HCT116 (cell line): ENCODE results near the gene RBM34. TPM values are rescaled to one million over a fixed set of nuclear protein-coding genes. Genes with fewer than 3 reads are reported as not detected.

Experiments
- ATAC-seq: fragments of 200-7000 bp; cut with Tn5 transposase; 2 replicates; pipeline ENCODE4 v1.9.1; 2020; ENCODE audit warnings: mild to moderate bottlenecking, moderate library complexity
- BruUV-seq: library from RNA; stranded (reverse); fragments of 400-500 nt; replicated peaks from 2 replicates; lab custom pipeline; 2021; lab: Mats Ljungman, UMichigan
- CTCF ChIA-PET: fragments of 300-600 bp; sonication (Branson Sonifier 250); formaldehyde crosslinking; loops from one replicate; lab custom pipeline; 2021; ENCODE audit warnings: antibody characterized with exemption; lab: Charles Lee
- POLR2A ChIA-PET: fragments of 300-600, 350-600 bp; sonication (Branson Sonifier 250); formaldehyde crosslinking; loops from one replicate; lab custom pipeline; 2021; ENCODE audit warnings: antibody characterized with exemption; lab: Charles Lee
- RAD21 ChIA-PET, 2 experiments: fragments of 300-600 bp; sonication (Branson Sonifier 250); formaldehyde crosslinking; loops; one replicate each; lab custom pipeline; 2023; ENCODE audit warnings: low total read pairs in 2 of 2; ENCODE audit not compliant: uncharacterized antibody in 2 of 2, unreplicated experiment in 2 of 2, low non-redundant PET in 1 of 2; lab: Charles Lee
- DNase-seq: peaks from one replicate; pipeline ENCODE4 v3.0.0-alpha.2; 2010; ENCODE audit warnings: low read depth, low spot score
- H2AFZ ChIP-seq: fragments of 200-600 bp; shearing (Covaris generic), sonication (generic); 2 replicates; pipeline ENCODE4 v1.6.1; 2017; ENCODE audit warnings: low read depth, mixed run types, mixed read lengths, antibody characterized with exemption, low read length; ENCODE audit not compliant: poor library complexity, severe bottlenecking
- H3K27ac ChIP-seq: 2 replicates; pipeline ENCODE4 v1.5.1; 2012; ENCODE audit warnings: low read depth, low read length
- H3K27me3 ChIP-seq: fragments of 200-600 bp; sonication (generic); 2 replicates; pipeline ENCODE4 v1.6.1; 2016; ENCODE audit warnings: mixed run types, low read length, mixed read lengths; ENCODE audit not compliant: insufficient read depth
- H3K36me3 ChIP-seq, 2 experiments: fragments of 200-500 bp in 1 of 2; fragments of 200-600 bp in 1 of 2; sonication (Bioruptor generic) in 1 of 2; sonication (generic) in 1 of 2; 2 replicates each; pipeline versions ENCODE4 v1.5.1 to v1.6.1; 2014 to 2016; ENCODE audit warnings: low read length in 2 of 2, inconsistent platforms in 1 of 2, mixed read lengths in 1 of 2, mixed run types in 1 of 2; ENCODE audit not compliant: insufficient read depth in 2 of 2, control insufficient read depth in 1 of 2
- H3K4me1 ChIP-seq, 2 experiments: fragments of 200-600 bp in 1 of 2; sonication (generic) in 1 of 2; 2 replicates each; pipeline versions ENCODE4 v1.5.1 to v1.6.1; 2012 to 2017; ENCODE audit warnings: low read length in 2 of 2, inconsistent platforms in 1 of 2, mild to moderate bottlenecking in 1 of 2, mixed read lengths in 1 of 2, mixed run types in 1 of 2, moderate library complexity in 1 of 2; ENCODE audit not compliant: insufficient read depth in 2 of 2, control insufficient read depth in 1 of 2
- H3K4me2 ChIP-seq: fragments of 200-600 bp; sonication (generic); 2 replicates; pipeline ENCODE4 v1.6.1; 2017; ENCODE audit warnings: mixed run types, low read length, mixed read lengths
- H3K4me3 ChIP-seq, 2 experiments: fragments of 200-600 bp in 1 of 2; sonication (generic) in 1 of 2; replicated peaks in 1 of 2; 2 replicates each; pipeline ENCODE4 v1.5.1; 2011 to 2016; ENCODE audit warnings: low read length in 2 of 2, control low read depth in 1 of 2, low read depth in 1 of 2, mild to moderate bottlenecking in 1 of 2, mixed read lengths in 1 of 2, mixed run types in 1 of 2
- H3K79me2 ChIP-seq: fragments of 200-600 bp; sonication (generic); 2 replicates; pipeline ENCODE4 v1.6.1; 2017; ENCODE audit warnings: mild to moderate bottlenecking, mixed run types, low read length, moderate library complexity, mixed read lengths; ENCODE audit not compliant: insufficient read depth
- H3K9ac ChIP-seq: fragments of 200-600 bp; sonication (generic); 2 replicates; pipeline ENCODE4 v1.6.1; 2016; ENCODE audit warnings: low read length, mixed read lengths
- H3K9me2 ChIP-seq: fragments of 200-600 bp; sonication (generic), shearing (Covaris generic); 2 replicates; pipeline ENCODE4 v1.6.1; 2017; ENCODE audit warnings: mixed run types, mild to moderate bottlenecking, moderate library complexity; ENCODE audit not compliant: insufficient read depth
- H3K9me3 ChIP-seq, 2 experiments: fragments of 200-500 bp in 1 of 2; fragments of 200-600 bp in 1 of 2; sonication (Bioruptor generic) in 1 of 2; sonication (generic) in 1 of 2; 2 replicates each; pipeline ENCODE4 v1.6.1; 2014 to 2017; ENCODE audit warnings: low read length in 2 of 2, mixed read lengths in 2 of 2, inconsistent platforms in 1 of 2, low read depth in 1 of 2, mild to moderate bottlenecking in 1 of 2, mixed run types in 1 of 2, moderate library complexity in 1 of 2; ENCODE audit not compliant: control insufficient read depth in 1 of 2, insufficient read depth in 1 of 2
- H4K20me1 ChIP-seq: fragments of 200-600 bp; sonication (generic), shearing (Covaris generic); 2 replicates; pipeline ENCODE4 v1.6.1; 2017; ENCODE audit warnings: mixed run types, mild to moderate bottlenecking, moderate library complexity; ENCODE audit not compliant: insufficient read depth
- CBX3 ChIP-seq: IDR thresholded peaks from 2 replicates; pipeline ENCODE4 v1.6.1; 2012; ENCODE audit warnings: low read depth
- CEBPB ChIP-seq: IDR thresholded peaks from 2 replicates; pipeline ENCODE4 v1.6.1; 2012; ENCODE audit warnings: low read depth
- FOSL1 ChIP-seq: IDR thresholded peaks from 2 replicates; pipeline ENCODE4 v1.6.1; 2012; ENCODE audit warnings: low read depth
- MAX ChIP-seq: IDR thresholded peaks from 2 replicates; pipeline ENCODE4 v1.6.1; 2012
- POLR2AphosphoS5 ChIP-seq: IDR thresholded peaks from 2 replicates; pipeline ENCODE4 v1.6.1; 2011; ENCODE audit warnings: mild to moderate bottlenecking, low read depth, low read length, moderate library complexity
- SIN3A ChIP-seq: IDR thresholded peaks from 2 replicates; pipeline ENCODE4 v1.6.1; 2012; ENCODE audit warnings: low read depth
- SRF ChIP-seq: IDR thresholded peaks from 2 replicates; pipeline ENCODE4 v1.6.1; 2012; ENCODE audit warnings: low read depth
- intact Hi-C: fragments of 100-400 bp; cut with micrococcal nuclease; formaldehyde crosslinking; loops from 2 replicates; pipeline ENCODE4 v1.10.0; 2022
- total RNA-seq: library from RNA; stranded (reverse); gene quantifications from one replicate; pipeline ENCODE4 v1.2.1, GENCODE V29; 2021; ENCODE audit not compliant: unreplicated experiment

The RBM34 gene
- total RNA-seq, 1 experiment from 2014 or later, result 82.0 TPM

- CTCF ChIA-PET, result interaction anchor here (0.5 to 1.9 kb wide), 4 partner anchors 25 to 258 kb away, joined by 3 to 5 read pairs (median 4); partner anchors contain the start of gene TOMM20
- DNase-seq (no peak), ATAC-seq (no peak)
- Histone ChIP-seq H3K36me3 (peaks cover 21 to 47% of the 10 kb centered on the region in 2 experiments), H2AFZ (no peak overlapping the region), H4K20me1 (no peaks in the 10 kb centered on the region; the same call in 1 of the 2 replicates), H3K4me2 (no peak overlapping the region), H3K79me2 (peaks cover 56% of the 10 kb centered on the region), H3K9ac (no peak overlapping the region), H3K27ac (no peak overlapping the region), H3K9me2 (no peaks in the 10 kb centered on the region), H3K9me3 (no peaks in the 10 kb centered on the region), H3K4me3 (no peak overlapping the region), H3K27me3 (no peaks in the 10 kb centered on the region), H3K4me1 (peaks cover 0 to 17% of the 10 kb centered on the region in 2 experiments; a peak in 2 of 4 replicates)
- TF ChIP-seq SRF (no peak), CBX3 (no peak), MAX (no peak), POLR2AphosphoS5 (no peak), FOSL1 (no peak)
- intact Hi-C loops, result no loop called here
- POLR2A ChIA-PET, result interaction anchor here (0.5 kb wide), 1 partner anchor 251 kb away, joined by 3 read pairs; no protein-coding TSS in a partner anchor
- BruUV-seq, result no TSS peak
- RAD21 ChIA-PET, result no interaction called here
These were observed 3.9 kb downstream of the RBM34 start for GRCh38 chr1:235157150-235157549.

DNA sequence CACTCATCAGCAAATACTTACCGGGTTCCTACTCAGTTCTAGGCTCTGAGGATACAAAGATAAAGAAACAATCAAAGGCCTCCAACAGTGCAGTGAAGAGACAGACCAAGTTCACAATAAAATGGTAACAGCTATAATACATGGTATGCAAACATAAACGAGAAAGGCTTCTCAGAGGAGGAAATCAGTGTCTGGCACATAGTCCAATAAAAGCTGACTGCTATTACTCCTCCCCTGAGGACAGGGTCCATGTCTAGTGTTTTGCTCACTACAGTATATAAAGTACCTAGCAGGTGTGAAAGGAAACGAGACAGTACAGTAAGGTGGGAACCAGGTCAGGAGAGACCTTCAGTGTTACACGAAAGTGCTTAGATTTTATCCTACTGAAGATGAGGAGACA is 4.3 kb downstream of the RBM34 start:
- peaks cover 0 to 14% of the 10 kb centered on the region in 2 experiments; a peak in 2 of 4 replicates for H3K4me1 ChIP-seq
- peaks cover 56% of the 10 kb centered on the region for H3K79me2 ChIP-seq
- intact Hi-C loops, result no loop called here
- ATAC-seq (no peak), DNase-seq (no peak)
- RAD21 ChIA-PET, result no interaction called here
- H3K36me3 ChIP-seq, result peaks cover 24 to 49% of the 10 kb centered on the region in 2 experiments
- H3K9me3 ChIP-seq, result no peaks in the 10 kb centered on the region
- H3K9ac ChIP-seq, result no peak overlapping the region
- no peaks in the 10 kb centered on the region; the same call in 1 of the 2 replicates for H4K20me1 ChIP-seq
- CTCF ChIA-PET, result interaction anchor here (0.5 to 1.9 kb wide), 5 partner anchors 12 to 259 kb away, joined by 3 to 5 read pairs (median 4); partner anchors contain the start of gene TOMM20
- POLR2A ChIA-PET, result interaction anchor here (0.5 kb wide), 1 partner anchor 252 kb away, joined by 3 read pairs; no protein-coding TSS in a partner anchor
- H3K27me3 ChIP-seq, result no peaks in the 10 kb centered on the region
- H3K9me2 ChIP-seq, result no peaks in the 10 kb centered on the region
- H3K4me2 ChIP-seq, result no peak overlapping the region
- no peak overlapping the region for H2AFZ ChIP-seq
- no peak overlapping the region for H3K4me3 ChIP-seq
- BruUV-seq, result no TSS peak
- TF ChIP-seq SIN3A, result no peak
- TF ChIP-seq CEBPB, result no peak
- H3K27ac ChIP-seq, result no peak overlapping the region
